ENCODE data around the gene BTC.

DNA sequence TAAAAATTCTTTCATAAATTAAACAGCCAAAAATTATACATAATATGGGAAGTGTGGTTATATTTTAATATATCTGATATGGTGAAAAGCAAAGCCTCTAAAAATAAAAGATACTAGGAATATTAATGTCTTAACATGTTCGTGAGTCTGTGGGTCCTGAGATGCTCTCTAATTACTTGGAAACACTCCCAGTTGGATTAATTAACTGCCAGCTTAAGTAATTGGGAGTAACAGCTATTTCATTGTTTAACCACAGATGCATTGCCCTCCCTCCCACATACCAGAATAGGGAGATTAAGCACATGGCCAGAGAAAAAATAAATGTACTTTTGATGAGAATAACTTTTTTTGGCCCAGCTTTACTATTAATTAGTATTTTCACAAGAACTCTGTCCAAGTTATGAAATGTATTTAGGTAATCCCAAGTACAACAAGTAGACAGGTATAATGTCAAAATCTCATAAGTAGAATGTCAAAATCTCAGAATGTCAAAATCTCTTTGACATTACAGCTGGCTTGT, 79.7 kb downstream of the BTC start:
- TF ChIP-seq TOE1 (IDR thresholded peaks at IDR 0.05; ENCODE audit: borderline replicate concordance) (no peak), TOE1 (CRISPR knock-in tag; IDR thresholded peaks at IDR 0.05; ENCODE audit: borderline replicate concordance, low read depth) (no peak), SIN3A (IDR thresholded peaks at IDR 0.05; ENCODE audit: borderline replicate concordance in 2 of 2, control insufficient read depth in 1 of 2, low read depth in 2 of 2, low read length in 2 of 2) (no peak), CBFA2T2 (conservative IDR thresholded peaks at IDR 0.05) (no peak), NR2C1 (IDR thresholded peaks at IDR 0.05) (no peak), NR2C1 (tag; IDR thresholded peaks at IDR 0.05) (no peak), EZH2 (IDR thresholded peaks at IDR 0.05; ENCODE audit: borderline replicate concordance, low read depth, low read length) (no peak)
